Natural killer cell (primary cell): ENCODE results near the gene ABO. TPM values are rescaled to one million over a fixed set of nuclear protein-coding genes. Genes with fewer than 3 reads are reported as not detected.

Source experiments
- ATAC-seq, 3 donors: fragments of 150-1000 bp in 2 of 3; fragments of 200-7000 bp in 1 of 3; cut with Tn5 transposase; 1 replicate in 1 of 3; 2 replicates in 2 of 3; pipeline ENCODE4 v1.10.0; 2021; ENCODE audit warnings: mild to moderate bottlenecking in 2 of 3, moderate library complexity in 2 of 3
- DNase-seq, 2 donors: peaks; one replicate each; pipeline versions ENCODE4 v3.0.0 to v3.0.0-alpha.2; 2013 to 2021; ENCODE audit warnings: mixed read lengths in 1 of 2
- H3K27ac ChIP-seq: one replicate; pipeline ENCODE4 v1.5.1; 2013; ENCODE audit warnings: mild to moderate bottlenecking, low read length
- H3K27me3 ChIP-seq: one replicate; pipeline ENCODE4 v1.6.1; 2013; ENCODE audit warnings: low read length; ENCODE audit not compliant: control insufficient read depth, insufficient read depth
- H3K36me3 ChIP-seq: one replicate; pipeline ENCODE4 v1.6.1; 2013; ENCODE audit warnings: low read length; ENCODE audit not compliant: control insufficient read depth, insufficient read depth
- H3K4me1 ChIP-seq: one replicate; pipeline ENCODE4 v1.6.1; 2013; ENCODE audit warnings: low read length; ENCODE audit not compliant: control insufficient read depth, insufficient read depth
- H3K4me3 ChIP-seq: one replicate; pipeline ENCODE4 v1.5.1; 2013; ENCODE audit warnings: low read length
- H3K9me3 ChIP-seq: one replicate; pipeline ENCODE4 v1.6.1; 2013; ENCODE audit warnings: low read length; ENCODE audit not compliant: control insufficient read depth, insufficient read depth
- H3K27ac Mint-ChIP-seq, 2 donors: one replicate each; pipeline ENCODE4 v1.8.0; 2022; ENCODE audit warnings: mild to moderate bottlenecking in 2 of 2, mixed read lengths in 2 of 2, moderate library complexity in 1 of 2
- H3K27me3 Mint-ChIP-seq, 2 donors: one replicate each; pipeline ENCODE4 v1.8.0; 2022; ENCODE audit warnings: low read depth in 2 of 2, mixed read lengths in 2 of 2
- H3K36me3 Mint-ChIP-seq: one replicate; pipeline ENCODE4 v1.8.0; 2022; ENCODE audit warnings: mixed read lengths
- H3K4me1 Mint-ChIP-seq, 2 donors: one replicate each; pipeline ENCODE4 v1.8.0; 2022; ENCODE audit warnings: mixed read lengths in 2 of 2
- H3K4me3 Mint-ChIP-seq: one replicate; pipeline ENCODE4 v1.8.0; 2022; ENCODE audit warnings: mild to moderate bottlenecking, moderate library complexity, mixed read lengths
- H3K9me3 Mint-ChIP-seq, 2 donors: one replicate each; pipeline ENCODE4 v1.8.0; 2022; ENCODE audit warnings: mixed read lengths in 2 of 2
- WGBS: methylation state at CpG from one replicate; pipeline ENCODE4 v1.1.7; 2013; ENCODE audit warnings: missing lambda C conversion rate; ENCODE audit not compliant: insufficient coverage; 5-methylcytosine and 5-hydroxymethylcytosine counted together
- intact Hi-C: fragments of 100-400 bp; cut with micrococcal nuclease; formaldehyde crosslinking; loops from one replicate; pipeline ENCODE4 v1.14.2; 2022
- total RNA-seq, 4 donors: library from RNA; stranded (reverse); fragments of 120-200 nt in 1 of 4; gene quantifications; one replicate each; pipeline versions ENCODE4 v1.2.3 to v1.2.4, GENCODE V29; 2013 to 2022
- TF ChIP-seq, protein P1 (sequence below): fragments of 200-600 bp; IDR thresholded peaks from one replicate; pipeline ENCODE4 v1.8.0; 2022; ENCODE audit warnings: antibody characterized with exemption

Gene ABO
- total RNA-seq, 3 donors from 2014 or later (not counting 1 experiment from before 2014, with no cell fraction given) = 0.20 to 4.2 (median 0.56) TPM

DNA sequence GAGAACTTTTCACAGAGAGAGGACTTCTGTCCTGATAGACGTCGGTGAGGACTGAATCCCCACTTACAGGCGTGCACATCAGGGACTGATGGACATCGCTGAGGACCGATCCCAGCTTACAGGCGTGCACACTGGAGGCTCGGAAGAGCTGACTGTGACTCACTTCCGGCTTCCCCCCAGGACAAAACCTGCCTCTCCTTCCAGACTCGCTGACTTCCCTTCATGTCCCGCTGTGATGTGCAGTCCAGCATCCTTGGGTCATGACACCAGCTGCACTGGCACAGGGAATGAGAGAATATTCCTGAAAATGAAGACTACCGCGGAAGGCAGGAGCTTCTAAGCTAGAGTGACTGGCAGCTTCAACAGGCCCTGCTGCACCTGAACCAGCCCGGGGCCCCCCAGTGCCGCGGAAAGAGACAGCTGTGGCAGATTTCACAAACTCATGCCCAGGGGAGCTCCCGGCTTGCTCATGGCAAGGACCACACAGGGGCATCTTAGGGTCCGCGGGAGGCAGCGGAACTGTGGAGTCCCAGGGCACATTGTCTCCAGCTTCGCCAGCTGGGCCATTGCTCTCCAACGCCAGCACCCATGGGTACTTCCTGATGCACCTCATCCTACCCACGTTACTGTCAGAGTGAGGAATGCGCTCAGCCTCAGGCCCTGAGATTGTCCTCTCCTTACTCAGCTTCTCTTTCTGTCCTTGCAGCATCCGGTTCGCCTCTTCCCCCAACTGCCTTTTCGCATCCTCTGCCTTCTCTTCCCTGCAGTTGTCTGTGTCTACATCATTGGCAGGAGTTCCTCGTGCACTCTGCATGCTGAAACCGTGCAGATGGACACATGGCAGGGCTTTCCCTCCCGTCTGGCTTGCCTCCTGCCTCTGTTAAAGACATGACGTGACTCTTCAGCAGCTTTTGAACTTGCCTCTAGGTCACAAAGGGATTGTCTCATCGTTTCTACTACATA, 31.5 kb upstream of the ABO start:
- Histone ChIP-seq H3K36me3 (no peaks in the 10 kb centered on the region), H3K27ac (no peak overlapping the region), H3K4me3 (no peak overlapping the region), H3K4me1 (no peaks in the 10 kb centered on the region), H3K27me3 (no peaks in the 10 kb centered on the region), H3K9me3 (no peaks in the 10 kb centered on the region)
- Mint-ChIP-seq H3K4me1 (no peaks in the 10 kb centered on the region), H3K9me3 (no peaks in the 10 kb centered on the region), H3K27me3 (peaks cover 8 to 9% of the 10 kb centered on the region in 2 donors), H3K27ac (no peak overlapping the region), H3K4me3 (no peak overlapping the region), H3K36me3 (no peaks in the 10 kb centered on the region)
- DNase-seq (no peak), ATAC-seq (no peak)
- TF ChIP-seq, protein P1, sequence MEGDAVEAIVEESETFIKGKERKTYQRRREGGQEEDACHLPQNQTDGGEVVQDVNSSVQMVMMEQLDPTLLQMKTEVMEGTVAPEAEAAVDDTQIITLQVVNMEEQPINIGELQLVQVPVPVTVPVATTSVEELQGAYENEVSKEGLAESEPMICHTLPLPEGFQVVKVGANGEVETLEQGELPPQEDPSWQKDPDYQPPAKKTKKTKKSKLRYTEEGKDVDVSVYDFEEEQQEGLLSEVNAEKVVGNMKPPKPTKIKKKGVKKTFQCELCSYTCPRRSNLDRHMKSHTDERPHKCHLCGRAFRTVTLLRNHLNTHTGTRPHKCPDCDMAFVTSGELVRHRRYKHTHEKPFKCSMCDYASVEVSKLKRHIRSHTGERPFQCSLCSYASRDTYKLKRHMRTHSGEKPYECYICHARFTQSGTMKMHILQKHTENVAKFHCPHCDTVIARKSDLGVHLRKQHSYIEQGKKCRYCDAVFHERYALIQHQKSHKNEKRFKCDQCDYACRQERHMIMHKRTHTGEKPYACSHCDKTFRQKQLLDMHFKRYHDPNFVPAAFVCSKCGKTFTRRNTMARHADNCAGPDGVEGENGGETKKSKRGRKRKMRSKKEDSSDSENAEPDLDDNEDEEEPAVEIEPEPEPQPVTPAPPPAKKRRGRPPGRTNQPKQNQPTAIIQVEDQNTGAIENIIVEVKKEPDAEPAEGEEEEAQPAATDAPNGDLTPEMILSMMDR = no peak
- intact Hi-C loops = no loop called here
- WGBS = 82% methylated on average over 31 of the region's 31 CpGs

DNA sequence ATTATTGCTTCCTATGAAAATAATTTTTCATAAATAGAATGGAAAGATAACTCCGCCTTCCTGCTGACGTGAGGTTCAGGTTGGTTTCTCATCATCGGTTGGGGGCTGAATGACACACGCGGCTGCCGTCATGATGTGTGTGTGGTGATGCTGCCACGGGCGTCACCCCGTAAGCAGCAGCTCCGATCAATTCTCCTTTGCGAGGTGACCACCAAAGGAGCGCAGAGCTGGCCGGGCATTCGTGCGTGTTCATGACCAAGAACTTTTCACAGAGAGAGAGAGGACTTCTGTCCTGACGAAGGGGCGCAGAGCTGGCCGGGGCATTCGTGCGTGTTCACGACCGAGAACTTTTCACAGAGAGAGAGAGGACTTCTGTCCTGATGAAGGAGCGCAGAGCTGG, 30.7 kb upstream of the ABO start:
- Mint-ChIP-seq H3K27me3 (peaks cover 8 to 9% of the 10 kb centered on the region in 2 donors), H3K4me3 (no peak overlapping the region), H3K27ac (no peak overlapping the region), H3K4me1 (no peaks in the 10 kb centered on the region), H3K9me3 (no peaks in the 10 kb centered on the region), H3K36me3 (no peaks in the 10 kb centered on the region)
- WGBS = 92% methylated on average over 23 of the region's 23 CpGs
- DNase-seq = no peak
- ATAC-seq = no peak
- H3K9me3 ChIP-seq = no peaks in the 10 kb centered on the region
- intact Hi-C loops = no loop called here
- H3K4me3 ChIP-seq = no peak overlapping the region
- no peak overlapping the region for H3K27ac ChIP-seq
- H3K4me1 ChIP-seq = no peaks in the 10 kb centered on the region
- no peaks in the 10 kb centered on the region for H3K27me3 ChIP-seq
- TF ChIP-seq, protein P1 = no peak
- H3K36me3 ChIP-seq = no peaks in the 10 kb centered on the region

DNA sequence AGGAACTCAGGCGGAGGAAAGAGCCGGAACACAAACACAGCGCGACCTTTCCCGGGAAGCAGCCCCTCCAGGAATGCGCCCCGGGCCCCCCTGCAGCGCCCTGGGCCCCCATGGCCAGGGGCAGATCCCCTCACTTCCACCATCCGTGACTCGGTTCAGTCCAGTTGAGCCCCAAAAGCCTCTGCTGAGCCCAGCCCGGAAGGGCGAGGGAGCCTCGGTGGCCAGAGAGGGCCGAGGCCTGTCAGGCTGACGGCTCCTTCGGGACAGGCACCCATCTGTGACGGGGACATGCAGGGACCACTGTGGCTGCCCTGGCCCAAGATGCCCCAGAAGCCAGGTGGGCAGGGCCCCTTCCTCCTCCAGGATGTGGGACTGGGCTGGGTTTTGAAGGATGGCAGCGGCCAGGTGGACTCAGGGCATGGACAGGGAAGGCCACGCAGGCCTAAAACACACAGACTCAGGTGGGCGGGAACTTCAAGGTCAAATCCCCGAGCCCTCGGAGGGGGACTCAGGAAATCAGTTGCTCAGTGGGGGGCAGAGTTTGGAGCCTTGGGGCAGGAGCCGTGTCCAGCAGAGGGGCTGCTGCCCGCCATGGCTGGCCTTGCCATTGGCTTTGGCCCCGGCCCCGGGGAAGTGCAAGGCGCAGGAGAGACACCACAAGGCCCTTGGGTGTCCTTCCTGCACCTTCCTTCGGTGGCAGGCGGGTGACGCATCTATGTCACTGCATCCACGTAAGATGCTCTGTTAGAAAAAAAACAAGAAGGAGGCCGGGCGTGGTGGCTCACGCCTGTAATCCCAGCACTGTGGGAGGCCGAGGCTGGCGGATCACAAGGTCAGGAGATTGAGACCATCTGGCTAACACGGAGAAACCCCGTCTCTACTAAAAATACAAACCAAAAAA, 29.7 kb upstream of the ABO start:
- intact Hi-C loops = no loop called here
- ATAC-seq (no peak), DNase-seq (no peak)
- H3K4me3 ChIP-seq = no peak overlapping the region
- no peaks in the 10 kb centered on the region for H3K27me3 ChIP-seq
- Mint-ChIP-seq H3K36me3 (no peaks in the 10 kb centered on the region), H3K27ac (no peak overlapping the region), H3K9me3 (no peaks in the 10 kb centered on the region), H3K4me1 (no peaks in the 10 kb centered on the region), H3K27me3 (peaks cover 7 to 8% of the 10 kb centered on the region in 2 donors), H3K4me3 (no peak overlapping the region)
- no peak overlapping the region for H3K27ac ChIP-seq
- no peaks in the 10 kb centered on the region for H3K9me3 ChIP-seq
- TF ChIP-seq, protein P1 = no peak
- H3K36me3 ChIP-seq = no peaks in the 10 kb centered on the region
- H3K4me1 ChIP-seq = no peaks in the 10 kb centered on the region
- WGBS = 90% methylated on average over 37 of the region's 38 CpGs
